SK-N-SH treated with all-trans-retinoic acid at 6 μM for 48 hours (cell line): ENCODE measurements around the gene EDDM3A.
"Not testable (repeated sequence)": the region's sequence is repeated elsewhere in the genome, so short reads cannot be mapped to it uniquely, and the experiment has no call there.

Experiments
- ATAC-seq: fragments of 200-7000 bp; cut with Tn5 transposase; 3 replicates; pipeline ENCODE4 v1.9.1; 2020; ENCODE audit warnings: mild to moderate bottlenecking, moderate library complexity
- ARNTL ChIP-seq: fragments of 450-650 bp; formaldehyde crosslinking; IDR thresholded peaks from 2 replicates; pipeline ENCODE4 v1.5.0; 2020; ENCODE audit warnings: low read depth, mild to moderate bottlenecking, moderate library complexity, borderline replicate concordance
- BACH2 ChIP-seq: fragments of 250-450 bp; sonication (Bioruptor Pico); IDR thresholded peaks from 2 replicates; pipeline ENCODE4 v1.9.0; 2021; ENCODE audit warnings: mild to moderate bottlenecking, borderline replicate concordance
- CREB5 ChIP-seq: fragments of 250-450 bp; sonication (Bioruptor Pico); IDR thresholded peaks from 2 replicates; pipeline ENCODE4 v1.5.1; 2020; ENCODE audit warnings: low read depth, mild to moderate bottlenecking, moderate library complexity
- CSDC2 ChIP-seq: fragments of 250-450 bp; sonication (Bioruptor Pico); IDR thresholded peaks from 2 replicates; pipeline ENCODE4 v1.5.0; 2020; ENCODE audit warnings: mild to moderate bottlenecking, moderate library complexity
- CSRNP3 ChIP-seq: fragments of 250-450 bp; sonication (Bioruptor Pico); IDR thresholded peaks from 2 replicates; pipeline ENCODE4 v1.5.1; 2021; ENCODE audit warnings: mild to moderate bottlenecking, moderate library complexity
- ESRRG ChIP-seq: fragments of 250-450 bp; sonication (Bioruptor Pico); IDR thresholded peaks from 2 replicates; pipeline ENCODE4 v1.6.1; 2021; ENCODE audit warnings: mild to moderate bottlenecking
- GLIS3 ChIP-seq: fragments of 250-450 bp; sonication (Bioruptor Pico); IDR thresholded peaks from 2 replicates; pipeline ENCODE4 v1.5.0; 2020; ENCODE audit warnings: mild to moderate bottlenecking, moderate library complexity
- ISL1 ChIP-seq: fragments of 250-450 bp; sonication (Bioruptor Pico); IDR thresholded peaks from 2 replicates; pipeline ENCODE4 v2.1.2; 2022; ENCODE audit warnings: mild to moderate bottlenecking, moderate library complexity
- OSR1 ChIP-seq: fragments of 250-450 bp; sonication (Bioruptor Pico); IDR thresholded peaks from 2 replicates; pipeline ENCODE4 v1.8.0; 2022; ENCODE audit warnings: moderate library complexity, mild to moderate bottlenecking, inconsistent platforms
- PATZ1 ChIP-seq: fragments of 250-450 bp; sonication (Bioruptor Pico); IDR thresholded peaks from 2 replicates; pipeline ENCODE4 v1.8.0; 2020; ENCODE audit warnings: mild to moderate bottlenecking, moderate library complexity, borderline replicate concordance
- POU6F1 ChIP-seq: fragments of 250-450 bp; sonication (Bioruptor Pico); IDR thresholded peaks from 2 replicates; pipeline ENCODE4 v1.8.0; 2021; ENCODE audit warnings: low read depth, mild to moderate bottlenecking, moderate library complexity, borderline replicate concordance
- PPARA ChIP-seq: fragments of 250-450 bp; sonication (Bioruptor Pico); IDR thresholded peaks from 2 replicates; pipeline ENCODE4 v1.5.0; 2020; ENCODE audit warnings: mild to moderate bottlenecking, borderline replicate concordance
- SNAI2 ChIP-seq: fragments of 250-450 bp; sonication (Bioruptor Pico); IDR thresholded peaks from 2 replicates; pipeline ENCODE4 v1.5.0; 2020; ENCODE audit warnings: mild to moderate bottlenecking, moderate library complexity
- TCF4 ChIP-seq: fragments of 250-450 bp; sonication (Bioruptor Pico); IDR thresholded peaks from 2 replicates; pipeline ENCODE4 v1.8.0; 2021; ENCODE audit warnings: mild to moderate bottlenecking, moderate library complexity, borderline replicate concordance
- TOX ChIP-seq: fragments of 250-450 bp; sonication (Bioruptor Pico); IDR thresholded peaks from 2 replicates; pipeline ENCODE4 v1.8.0; 2021; ENCODE audit warnings: mild to moderate bottlenecking, moderate library complexity, borderline replicate concordance
- TSHZ2 ChIP-seq: fragments of 250-450 bp; sonication (Bioruptor Pico); IDR thresholded peaks from 2 replicates; pipeline ENCODE4 v1.5.0; 2020; ENCODE audit warnings: mild to moderate bottlenecking, moderate library complexity
- ZC3H10 ChIP-seq: fragments of 250-450 bp; sonication (Bioruptor Pico); IDR thresholded peaks from 2 replicates; pipeline ENCODE4 v1.5.1; 2021; ENCODE audit warnings: mild to moderate bottlenecking, moderate library complexity
- ZFP3 ChIP-seq: fragments of 250-450 bp; sonication (Bioruptor Pico); IDR thresholded peaks from 2 replicates; pipeline ENCODE4 v1.5.0; 2020; ENCODE audit warnings: mild to moderate bottlenecking, moderate library complexity
- ZFP30 ChIP-seq: fragments of 450-650 bp; formaldehyde crosslinking; IDR thresholded peaks from 2 replicates; pipeline ENCODE4 v1.5.0; 2022; ENCODE audit warnings: mild to moderate bottlenecking, moderate library complexity
- ZNF565 ChIP-seq: fragments of 450-650 bp; formaldehyde crosslinking; conservative IDR thresholded peaks from 2 replicates; pipeline ENCODE4 v1.5.0; 2020; ENCODE audit warnings: low read depth, mild to moderate bottlenecking, moderate library complexity
- ZNF70 ChIP-seq: fragments of 450-650 bp; formaldehyde crosslinking; IDR thresholded peaks from 2 replicates; pipeline ENCODE4 v1.5.0; 2020; ENCODE audit warnings: mild to moderate bottlenecking, moderate library complexity
- ZNF8 ChIP-seq: fragments of 450-650 bp; formaldehyde crosslinking; IDR thresholded peaks from 2 replicates; pipeline ENCODE4 v1.5.0; 2020; ENCODE audit warnings: mild to moderate bottlenecking, moderate library complexity

Gene EDDM3A

GRCh38 chr14:20699931-20700330 lies 45.8 kb upstream of the EDDM3A start:
- no peak for TF ChIP-seq ISL1 (CRISPR knock-in tag)
- no peak for TF ChIP-seq GLIS3 (CRISPR knock-in tag)
- TF ChIP-seq ZFP3 (CRISPR knock-in tag): no peak
- no peak for TF ChIP-seq OSR1 (CRISPR knock-in tag)
- no peak for TF ChIP-seq ESRRG (CRISPR knock-in tag)
- TF ChIP-seq TSHZ2 (CRISPR knock-in tag): no peak
- no peak for TF ChIP-seq CSDC2 (CRISPR knock-in tag)
- TF ChIP-seq ZC3H10 (CRISPR knock-in tag): no peak
- TF ChIP-seq CREB5 (CRISPR knock-in tag): no peak
- TF ChIP-seq TOX (CRISPR knock-in tag): no peak
- no peak for TF ChIP-seq ZNF565
- TF ChIP-seq POU6F1 (CRISPR knock-in tag): no peak
- no peak for TF ChIP-seq ZFP30 (CRISPR knock-in tag)
- TF ChIP-seq SNAI2 (CRISPR knock-in tag): no peak
- no peak for TF ChIP-seq ZNF70 (CRISPR knock-in tag)
- no peak for TF ChIP-seq TCF4 (CRISPR knock-in tag)
- no peak for ATAC-seq

- not testable (repeated sequence) for ATAC-seq
Measured at GRCh38 chr14:20700965-20701364, 44.7 kb upstream of the EDDM3A start.

- ATAC-seq: no peak
- TF ChIP-seq ZFP3 (CRISPR knock-in tag): no peak
- TF ChIP-seq TSHZ2 (CRISPR knock-in tag): no peak
- TF ChIP-seq CSDC2 (CRISPR knock-in tag): no peak
- no peak for TF ChIP-seq BACH2 (CRISPR knock-in tag)
- TF ChIP-seq ISL1 (CRISPR knock-in tag): no peak
- TF ChIP-seq ESRRG (CRISPR knock-in tag): no peak
- no peak for TF ChIP-seq ZNF8 (CRISPR knock-in tag)
- TF ChIP-seq PPARA (CRISPR knock-in tag): no peak
- TF ChIP-seq ZNF70 (CRISPR knock-in tag): no peak
- no peak for TF ChIP-seq ZC3H10 (CRISPR knock-in tag)
- no peak for TF ChIP-seq PATZ1
- no peak for TF ChIP-seq GLIS3 (CRISPR knock-in tag)
- TF ChIP-seq TCF4 (CRISPR knock-in tag): no peak
- no peak for TF ChIP-seq ARNTL (CRISPR knock-in tag)
- no peak for TF ChIP-seq ZFP30 (CRISPR knock-in tag)
- TF ChIP-seq CSRNP3 (CRISPR knock-in tag): no peak
- TF ChIP-seq OSR1 (CRISPR knock-in tag): no peak
- TF ChIP-seq SNAI2 (CRISPR knock-in tag): no peak
- TF ChIP-seq TOX (CRISPR knock-in tag): no peak
- TF ChIP-seq CREB5 (CRISPR knock-in tag): no peak
- TF ChIP-seq, all 23 proteins: peak for 0
Measured at GRCh38 chr14:20706657-20707355, 38.9 kb upstream of the EDDM3A start.
